AG04449 (cell line): ENCODE results near the gene TMEM217.

ENCODE experiments used
- CTCF ChIA-PET: fragments of 350-600 bp; formaldehyde crosslinking; extraction: SDS; loops from one replicate; lab custom pipeline; 2021; ENCODE audit warnings: antibody characterized with exemption; lab: Yijun Ruan, JAX
- POLR2A ChIA-PET: fragments of 400-600, 350-600 bp; formaldehyde crosslinking; extraction: SDS; loops from one replicate; lab custom pipeline; 2020; ENCODE audit warnings: antibody characterized with exemption, inconsistent platforms; lab: Yijun Ruan, JAX
- DNase-seq: peaks from one replicate; pipeline ENCODE4 v3.0.0-alpha.2; 2010; ENCODE audit warnings: low read depth, low spot score
- H3K4me3 ChIP-seq: 2 replicates; pipeline ENCODE4 v1.5.1; 2011; ENCODE audit warnings: low read depth, mild to moderate bottlenecking, control low read depth, low read length
- TF ChIP-seq, protein P1 (sequence below): IDR thresholded peaks from one replicate; pipeline ENCODE4 v1.5.1; 2011; ENCODE audit warnings: mild to moderate bottlenecking, moderate library complexity, low read length, control low read depth, inconsistent platforms; ENCODE audit not compliant: insufficient read depth; ENCODE audit errors: missing control alignments

Gene TMEM217

DNA sequence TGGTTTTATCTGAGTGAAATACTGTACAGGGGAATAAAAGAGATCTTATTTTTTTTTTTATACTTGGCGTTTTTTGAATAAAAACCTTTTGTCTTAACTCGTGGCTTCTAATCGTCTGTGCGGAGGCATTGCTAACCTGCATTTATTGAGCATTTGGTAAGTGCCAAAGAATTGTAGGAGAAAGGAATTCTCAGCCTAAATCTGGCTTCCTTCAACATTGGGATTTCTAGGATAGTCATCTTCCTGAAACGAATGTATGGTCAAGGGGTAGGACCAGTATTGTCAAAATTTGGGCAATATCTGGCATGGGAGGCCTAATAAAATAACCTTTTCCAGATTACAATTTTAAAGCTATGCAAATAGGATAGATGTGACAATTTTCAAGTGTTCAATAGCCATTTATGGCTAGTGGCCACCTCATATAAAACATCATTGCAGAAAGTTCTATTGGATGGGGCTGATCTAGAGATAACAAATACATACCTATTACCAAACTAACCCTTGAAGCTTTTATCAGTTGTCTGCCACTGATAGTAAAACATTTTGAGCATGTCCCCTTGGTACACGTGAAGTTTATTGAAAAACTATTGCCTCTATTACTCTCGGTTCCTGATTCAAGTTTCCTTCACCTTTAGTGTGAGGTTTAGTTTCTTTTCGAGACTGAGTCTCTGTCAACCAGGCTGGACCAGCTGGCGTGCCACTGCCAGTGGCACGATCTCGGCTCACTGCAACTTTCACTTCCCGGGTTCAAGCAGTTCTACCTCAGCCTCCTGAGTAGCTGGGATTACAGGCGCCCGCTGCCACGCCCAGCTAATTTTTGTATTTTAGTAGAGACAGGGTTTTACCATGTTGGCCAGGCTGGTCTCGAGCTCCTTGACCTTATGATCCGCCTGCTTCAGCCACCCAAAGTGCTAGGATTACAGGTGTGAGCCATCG is 82.3 kb downstream of the TMEM217 start:
- no peak for DNase-seq
- TF ChIP-seq, protein P1, sequence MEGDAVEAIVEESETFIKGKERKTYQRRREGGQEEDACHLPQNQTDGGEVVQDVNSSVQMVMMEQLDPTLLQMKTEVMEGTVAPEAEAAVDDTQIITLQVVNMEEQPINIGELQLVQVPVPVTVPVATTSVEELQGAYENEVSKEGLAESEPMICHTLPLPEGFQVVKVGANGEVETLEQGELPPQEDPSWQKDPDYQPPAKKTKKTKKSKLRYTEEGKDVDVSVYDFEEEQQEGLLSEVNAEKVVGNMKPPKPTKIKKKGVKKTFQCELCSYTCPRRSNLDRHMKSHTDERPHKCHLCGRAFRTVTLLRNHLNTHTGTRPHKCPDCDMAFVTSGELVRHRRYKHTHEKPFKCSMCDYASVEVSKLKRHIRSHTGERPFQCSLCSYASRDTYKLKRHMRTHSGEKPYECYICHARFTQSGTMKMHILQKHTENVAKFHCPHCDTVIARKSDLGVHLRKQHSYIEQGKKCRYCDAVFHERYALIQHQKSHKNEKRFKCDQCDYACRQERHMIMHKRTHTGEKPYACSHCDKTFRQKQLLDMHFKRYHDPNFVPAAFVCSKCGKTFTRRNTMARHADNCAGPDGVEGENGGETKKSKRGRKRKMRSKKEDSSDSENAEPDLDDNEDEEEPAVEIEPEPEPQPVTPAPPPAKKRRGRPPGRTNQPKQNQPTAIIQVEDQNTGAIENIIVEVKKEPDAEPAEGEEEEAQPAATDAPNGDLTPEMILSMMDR: no peak
- ChIA-PET CTCF (interaction anchor here (0.7 to 16.6 kb wide), 6 partner anchors 12 to 151 kb away, joined by 3 to 522 read pairs (median 96); no protein-coding TSS in a partner anchor), POLR2A (interaction anchor here (0.9 to 1.3 kb wide), 5 partner anchors 24 to 154 kb away, joined by 3 to 5 read pairs (median 3); no protein-coding TSS in a partner anchor)
- H3K4me3 ChIP-seq: no peak overlapping the region

DNA sequence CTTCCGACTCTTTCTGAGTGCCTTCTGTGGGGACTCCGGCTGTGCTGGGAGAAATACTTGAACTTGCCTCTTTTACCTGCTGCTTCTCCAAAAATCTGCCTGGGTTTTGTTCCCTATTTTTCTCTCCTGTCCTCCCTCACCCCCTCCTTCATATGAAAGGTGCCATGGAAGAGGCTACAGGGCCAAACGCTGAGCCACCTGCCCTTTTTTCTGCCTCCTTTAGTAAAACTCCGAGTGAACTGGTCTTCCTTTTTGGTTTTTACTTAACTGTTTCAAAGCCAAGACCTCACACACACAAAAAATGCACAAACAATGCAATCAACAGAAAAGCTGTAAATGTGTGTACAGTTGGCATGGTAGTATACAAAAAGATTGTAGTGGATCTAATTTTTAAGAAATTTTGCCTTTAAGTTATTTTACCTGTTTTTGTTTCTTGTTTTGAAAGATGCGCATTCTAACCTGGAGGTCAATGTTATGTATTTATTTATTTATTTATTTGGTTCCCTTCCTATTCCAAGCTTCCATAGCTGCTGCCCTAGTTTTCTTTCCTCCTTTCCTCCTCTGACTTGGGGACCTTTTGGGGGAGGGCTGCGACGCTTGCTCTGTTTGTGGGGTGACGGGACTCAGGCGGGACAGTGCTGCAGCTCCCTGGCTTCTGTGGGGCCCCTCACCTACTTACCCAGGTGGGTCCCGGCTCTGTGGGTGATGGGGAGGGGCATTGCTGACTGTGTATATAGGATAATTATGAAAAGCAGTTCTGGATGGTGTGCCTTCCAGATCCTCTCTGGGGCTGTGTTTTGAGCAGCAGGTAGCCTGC is 83.2 kb downstream of the TMEM217 start:
- DNase-seq: no peak
- POLR2A ChIA-PET: interaction anchor here (1.3 kb wide), 1 partner anchor 27 kb away, joined by 5 read pairs; no protein-coding TSS in a partner anchor
- TF ChIP-seq, protein P1: no peak
- CTCF ChIA-PET: interaction anchor here (0.9 to 16.6 kb wide), 5 partner anchors 13 to 150 kb away, joined by 3 to 522 read pairs (median 180); no protein-coding TSS in a partner anchor
- H3K4me3 ChIP-seq: peak overlapping the region; percentile 0; the same call in 1 of the 2 replicates

DNA sequence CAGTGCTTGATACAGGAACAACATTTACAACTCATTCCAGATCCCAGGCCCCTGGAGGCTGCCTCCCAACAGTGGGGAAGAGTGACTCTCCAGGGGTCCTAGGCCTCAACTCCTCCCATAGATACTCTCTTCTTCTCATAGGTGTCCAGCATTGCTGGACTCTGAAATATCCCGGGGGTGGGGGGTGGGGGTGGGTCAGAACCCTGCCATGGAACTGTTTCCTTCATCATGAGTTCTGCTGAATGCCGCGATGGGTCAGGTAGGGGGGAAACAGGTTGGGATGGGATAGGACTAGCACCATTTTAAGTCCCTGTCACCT is 83.8 kb downstream of the TMEM217 start:
- H3K4me3 ChIP-seq: peak overlapping the region; percentile 10
- TF ChIP-seq, protein P1: no peak
- ChIA-PET CTCF (interaction anchor here (0.9 to 16.6 kb wide), 11 partner anchors 13 to 150 kb away, joined by 3 to 522 read pairs (median 11); no protein-coding TSS in a partner anchor), POLR2A (no interaction called here)
- DNase-seq: no peak

DNA sequence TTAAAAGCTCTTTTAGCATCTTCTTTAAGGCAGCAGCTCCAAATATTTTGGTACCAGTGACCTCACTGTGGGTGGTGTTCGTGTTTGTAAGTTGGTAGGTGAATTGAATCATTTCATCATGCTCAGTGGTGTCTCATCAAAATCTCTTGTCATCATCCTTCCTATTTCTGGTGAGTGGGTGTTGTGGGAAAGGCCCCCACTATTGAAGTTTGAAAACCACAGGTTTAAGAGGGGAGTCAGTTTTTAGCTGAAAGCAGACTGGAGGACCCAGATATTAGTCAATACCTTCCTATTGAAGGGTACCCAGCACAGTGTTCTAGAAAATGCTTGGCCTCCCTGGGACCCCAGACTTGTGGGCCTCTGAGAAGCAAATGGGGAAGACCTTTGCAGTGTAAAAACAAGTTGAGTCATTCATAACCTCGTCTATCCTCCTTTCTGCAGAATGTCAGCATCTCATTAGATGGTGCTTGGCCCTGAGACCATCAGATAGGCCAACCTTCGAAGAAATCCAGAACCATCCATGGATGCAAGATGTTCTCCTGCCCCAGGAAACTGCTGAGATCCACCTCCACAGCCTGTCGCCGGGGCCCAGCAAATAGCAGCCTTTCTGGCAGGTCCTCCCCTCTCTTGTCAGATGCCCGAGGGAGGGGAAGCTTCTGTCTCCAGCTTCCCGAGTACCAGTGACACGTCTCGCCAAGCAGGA is 84.3 kb downstream of the TMEM217 start:
- TF ChIP-seq, protein P1: no peak
- ChIA-PET POLR2A (no interaction called here), CTCF (interaction anchor here (0.6 to 16.6 kb wide), 16 partner anchors 8 to 408 kb away, joined by 3 to 522 read pairs (median 8); no protein-coding TSS in a partner anchor)
- H3K4me3 ChIP-seq: peak overlapping the region; percentile 96; the same call in 1 of the 2 replicates
- no peak for DNase-seq

DNA sequence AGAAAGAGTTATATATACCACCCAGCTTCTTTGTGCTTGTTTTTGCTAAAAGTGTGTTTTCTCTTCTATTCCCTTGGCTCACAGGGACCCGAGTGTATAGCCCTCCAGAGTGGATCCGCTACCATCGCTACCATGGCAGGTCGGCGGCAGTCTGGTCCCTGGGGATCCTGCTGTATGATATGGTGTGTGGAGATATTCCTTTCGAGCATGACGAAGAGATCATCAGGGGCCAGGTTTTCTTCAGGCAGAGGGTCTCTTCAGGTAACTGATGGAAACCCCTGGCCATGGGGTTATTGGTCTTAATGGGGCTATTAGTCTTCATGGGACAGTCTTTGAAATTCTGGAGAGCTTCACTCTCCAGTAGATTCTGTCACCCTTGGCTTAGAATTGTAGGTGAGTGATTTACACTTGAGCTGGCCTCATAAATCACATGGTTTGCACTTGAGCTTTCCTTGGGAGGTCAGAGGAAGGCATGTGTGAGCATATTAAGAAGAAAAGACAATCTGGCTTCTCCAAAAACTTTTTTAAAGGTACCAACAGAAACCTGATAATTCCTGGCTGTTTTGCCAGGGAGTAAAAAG is 84.9 kb downstream of the TMEM217 start:
- ChIA-PET CTCF (interaction anchor here (0.6 to 16.6 kb wide), 28 partner anchors 8 to 438 kb away, joined by 3 to 522 read pairs (median 4); no protein-coding TSS in a partner anchor), POLR2A (interaction anchor here (0.7 to 0.9 kb wide), 3 partner anchors 116 to 153 kb away, joined by 3 to 4 read pairs (median 3); no protein-coding TSS in a partner anchor)
- DNase-seq: no peak
- H3K4me3 ChIP-seq: peak overlapping the region; percentile 96
- TF ChIP-seq, protein P1: no peak
